ENCODE measurements around the gene NMNAT2.

- TF ChIP-seq CTCF (IDR thresholded peaks at IDR 0.05; ENCODE audit: poor library complexity, severe bottlenecking), result no peak
- no peak for TF ChIP-seq EZH2 (IDR thresholded peaks at IDR 0.05; ENCODE audit: borderline replicate concordance, insufficient read depth, low read length, poor library complexity, severe bottlenecking)
- TF ChIP-seq REST (IDR thresholded peaks at IDR 0.05; ENCODE audit: borderline replicate concordance), result no peak
Measured at GRCh38 chr1:183276386-183277080, 141.6 kb downstream of the NMNAT2 start.
